ENCODE data around the gene TAF1D.

The TAF1D gene

DNA sequence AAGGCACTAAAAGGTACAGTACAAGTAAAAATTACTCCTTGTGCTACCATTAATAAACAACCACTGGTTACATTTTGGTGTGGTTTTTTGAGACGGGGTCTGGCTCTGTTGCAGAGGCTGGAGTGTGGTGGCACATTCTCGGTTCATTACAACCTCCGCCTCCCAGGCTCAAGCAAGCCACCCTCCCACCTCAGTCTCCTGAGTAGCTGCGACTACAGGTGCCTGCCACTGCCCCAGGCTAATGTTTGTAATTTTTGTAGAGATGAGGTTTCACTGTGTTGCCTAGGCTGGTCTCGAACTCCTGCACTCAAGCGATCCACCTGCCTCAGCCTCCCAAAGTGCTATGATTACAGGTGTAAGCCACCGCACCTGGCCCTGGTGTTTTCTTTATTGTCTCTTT lies 20.8 kb downstream of the TAF1D start:
- no peak for DNase-seq (ENCODE audit: low read depth)

DNA sequence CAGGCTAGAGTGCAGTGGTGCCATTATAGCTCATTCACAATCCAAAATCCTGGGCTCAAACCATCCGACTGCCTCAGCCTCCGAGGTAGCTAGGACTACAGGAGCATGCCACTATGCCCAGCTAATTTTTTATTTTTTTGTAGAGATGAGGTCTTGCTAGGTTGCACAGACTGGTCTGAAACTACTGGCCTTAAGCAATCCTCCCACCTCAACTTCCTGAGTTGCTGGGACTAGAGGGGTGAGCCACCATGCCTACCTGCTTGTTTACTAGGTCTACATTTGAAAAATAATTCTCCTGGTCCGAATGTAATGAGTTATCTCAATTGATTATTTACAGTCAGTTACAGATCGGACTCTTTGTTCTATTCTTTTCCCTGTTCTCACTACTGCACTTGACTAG lies 22.0 kb downstream of the TAF1D start:
- DNase-seq (ENCODE audit: low read depth): no peak

DNA sequence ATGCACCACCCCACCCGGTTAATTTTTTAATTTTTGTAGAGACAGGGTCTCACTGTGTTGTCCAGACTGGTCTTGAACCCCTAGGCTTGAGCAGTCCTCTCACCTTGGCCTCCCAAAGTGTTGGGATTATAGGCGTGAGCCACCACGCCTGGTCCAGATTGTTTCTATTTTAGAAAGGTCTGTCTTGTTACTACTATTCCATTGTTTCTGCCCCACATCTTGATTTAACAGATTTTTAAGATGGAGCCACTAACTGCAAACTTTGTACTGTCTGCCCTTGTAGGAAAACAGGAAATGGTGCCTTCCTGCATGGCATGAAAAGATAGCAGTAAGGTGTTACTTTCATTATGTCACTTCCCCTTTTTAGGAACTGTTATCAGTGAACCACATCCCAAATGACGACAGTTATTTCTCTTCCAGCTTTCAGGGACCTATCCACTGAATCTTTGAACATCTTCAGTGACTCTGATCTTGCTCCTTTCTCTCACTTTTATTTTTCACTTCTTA lies 23.2 kb downstream of the TAF1D start:
- DNase-seq (ENCODE audit: low read depth): no peak

DNA sequence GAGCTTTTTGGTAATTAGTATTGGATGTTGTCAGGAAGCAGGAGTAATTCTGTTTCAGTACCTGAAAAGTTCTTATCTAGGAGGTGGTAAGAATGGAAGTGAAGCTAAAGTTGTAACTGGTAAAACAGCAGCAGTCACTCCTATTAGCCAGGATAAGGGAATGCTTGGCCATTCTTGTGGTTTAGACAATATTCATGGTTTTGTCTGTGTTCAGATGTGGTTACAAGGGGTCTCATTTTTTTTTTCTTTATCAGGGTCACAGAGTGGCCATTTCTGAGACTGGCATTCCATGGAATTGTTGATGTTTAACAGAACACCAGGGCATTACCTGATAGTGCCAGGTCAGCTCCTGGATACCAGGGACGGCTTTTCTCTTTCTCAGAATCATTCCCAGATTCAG lies 23.8 kb downstream of the TAF1D start:
- DNase-seq (ENCODE audit: low read depth): no peak

DNA sequence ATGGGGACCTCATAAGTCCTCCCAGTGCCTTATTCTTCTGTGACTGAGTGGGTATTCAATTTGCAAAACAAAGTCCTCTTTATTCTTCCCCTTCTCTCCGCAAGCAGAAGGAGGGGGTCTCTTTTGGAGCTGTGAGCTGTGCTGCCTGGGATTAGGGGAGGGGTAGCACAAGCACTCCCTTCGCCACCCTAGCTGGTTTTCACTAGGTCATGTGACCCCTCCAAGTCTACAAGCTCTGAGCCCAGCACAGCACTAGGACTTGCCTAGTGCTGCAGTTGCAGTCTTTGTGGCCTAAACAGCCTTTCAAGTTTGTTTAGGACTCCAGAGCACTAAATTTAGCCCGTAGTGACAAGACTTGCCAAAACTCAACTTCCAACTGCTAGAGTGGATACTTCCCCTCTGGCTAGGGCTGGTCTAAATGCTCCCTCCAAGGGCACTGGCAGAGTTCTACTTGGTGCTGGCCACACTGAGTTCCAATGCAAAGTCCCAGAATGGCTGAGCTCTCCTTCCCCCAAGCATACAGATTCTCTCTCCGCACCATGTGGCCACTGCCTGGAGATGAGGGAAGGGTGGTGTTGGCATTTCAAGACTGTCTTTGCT lies 25.4 kb downstream of the TAF1D start:
- DNase-seq (ENCODE audit: low read depth): no peak

DNA sequence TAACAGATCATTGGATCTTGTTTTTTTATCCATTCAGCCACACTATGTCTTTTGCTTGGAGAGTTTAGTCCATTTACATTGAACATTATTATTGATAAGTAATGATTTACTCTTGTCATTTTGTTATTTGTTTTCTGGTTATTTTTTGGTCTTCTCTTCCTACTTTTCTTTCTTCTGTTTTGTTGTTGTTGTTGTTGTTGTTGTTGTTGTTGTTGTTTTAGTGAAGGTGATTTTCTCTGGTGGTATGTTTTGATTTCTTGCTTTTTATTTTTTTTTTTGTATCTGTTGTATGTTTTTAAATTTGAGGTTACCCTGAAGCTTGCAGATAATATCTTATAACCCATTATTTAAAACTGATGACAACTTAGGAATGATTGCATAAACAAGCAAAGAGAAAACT lies 28.6 kb downstream of the TAF1D start:
- no peak for DNase-seq (ENCODE audit: low read depth)

DNA sequence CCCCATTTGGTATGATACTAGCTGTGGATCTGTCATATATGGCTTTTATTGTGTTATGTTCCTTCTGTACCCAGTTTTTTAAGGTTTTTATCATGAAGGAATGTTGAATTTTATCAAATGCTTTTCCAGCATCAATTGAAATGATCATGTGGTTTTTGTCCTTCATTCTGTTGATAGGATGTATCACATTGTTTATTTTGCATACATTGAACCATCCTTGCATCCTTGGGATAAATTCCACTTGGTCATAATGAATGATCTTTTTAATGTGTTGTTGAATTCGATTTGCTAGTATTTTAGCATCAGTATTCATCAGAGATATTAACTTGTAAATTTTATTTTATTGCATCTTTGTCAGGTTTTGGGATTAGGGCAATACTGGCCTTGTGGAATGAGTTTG lies 31.1 kb downstream of the TAF1D start:
- no peak for DNase-seq (ENCODE audit: low read depth)

DNA sequence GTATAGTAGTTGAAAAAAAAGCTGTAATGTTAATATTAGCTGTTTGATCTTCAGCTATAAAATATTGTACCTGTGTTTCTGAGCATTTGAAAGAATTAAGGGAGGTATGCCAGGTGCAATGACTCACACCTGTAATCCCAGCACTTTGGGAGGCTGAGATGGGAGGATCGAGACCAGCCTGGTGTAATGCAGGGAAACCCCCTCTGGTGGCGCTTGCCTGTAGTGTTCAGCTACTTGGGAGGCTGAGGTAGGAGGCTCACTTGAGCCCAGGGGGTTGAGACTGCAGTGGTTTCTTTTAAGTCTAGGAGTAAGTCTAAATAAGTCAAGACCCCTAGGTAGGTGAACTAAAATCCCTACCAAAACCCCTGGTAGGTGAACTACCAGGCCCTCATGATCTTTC lies 37.1 kb downstream of the TAF1D start:
- DNase-seq (ENCODE audit: low read depth): no peak

DNA sequence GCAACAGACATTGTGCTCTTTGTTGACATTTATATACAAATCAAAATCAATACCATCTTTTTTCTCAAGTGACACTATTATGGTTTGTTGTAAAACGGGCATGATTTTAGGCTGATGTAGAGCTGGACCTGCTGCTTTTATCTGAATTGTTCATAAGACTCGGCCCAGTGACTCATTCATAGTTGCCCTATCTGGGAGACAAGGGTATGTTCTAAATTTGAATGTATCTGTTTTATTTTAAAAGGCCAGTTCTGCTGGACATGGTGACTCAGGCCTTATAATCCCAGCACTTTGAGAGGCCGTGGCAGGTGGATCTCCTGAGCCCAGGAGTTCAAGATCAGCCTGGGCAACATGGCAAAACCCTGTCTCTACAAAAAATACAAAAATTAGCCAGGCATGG lies 40.5 kb downstream of the TAF1D start:
- no peak for DNase-seq (ENCODE audit: low read depth)

DNA sequence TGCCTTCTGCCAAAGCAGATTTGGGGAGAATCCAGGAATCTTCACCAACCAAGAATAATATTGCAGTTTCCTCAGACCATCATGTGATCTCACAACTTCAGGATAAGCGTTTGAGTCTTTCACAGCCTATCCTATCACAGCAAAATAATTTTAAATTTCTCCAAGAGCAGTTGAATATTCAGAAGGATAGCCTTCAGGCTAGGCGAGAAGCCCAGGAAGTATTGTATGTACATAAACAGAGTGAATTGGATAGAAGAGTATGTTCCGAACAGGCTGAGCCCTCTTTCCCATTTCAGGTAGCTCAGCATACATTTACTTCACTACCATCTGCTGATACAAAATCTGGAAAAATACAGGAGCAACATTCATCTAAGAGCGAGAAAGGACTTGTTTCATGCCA lies 43.7 kb downstream of the TAF1D start:
- no peak for DNase-seq (ENCODE audit: low read depth)

DNA sequence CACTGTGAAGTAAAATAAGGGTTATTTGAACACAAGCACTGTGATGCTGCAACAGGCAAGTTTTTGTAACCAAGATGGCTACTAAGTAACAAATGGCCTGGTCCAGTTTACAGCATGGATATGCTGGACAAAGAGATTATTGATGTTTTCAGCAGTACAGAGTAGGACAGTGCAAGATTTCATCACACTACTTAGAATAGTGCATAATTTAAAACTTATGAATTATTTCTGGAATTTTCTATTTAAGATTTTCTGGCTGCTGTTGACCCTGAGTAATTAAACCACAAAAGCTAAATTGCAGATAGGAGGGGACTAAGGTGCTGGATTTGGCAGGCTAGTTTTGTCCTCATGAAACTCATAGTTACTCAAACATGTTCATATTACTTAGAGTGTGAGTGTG lies 46.7 kb downstream of the TAF1D start:
- no peak for DNase-seq (ENCODE audit: low read depth)

DNA sequence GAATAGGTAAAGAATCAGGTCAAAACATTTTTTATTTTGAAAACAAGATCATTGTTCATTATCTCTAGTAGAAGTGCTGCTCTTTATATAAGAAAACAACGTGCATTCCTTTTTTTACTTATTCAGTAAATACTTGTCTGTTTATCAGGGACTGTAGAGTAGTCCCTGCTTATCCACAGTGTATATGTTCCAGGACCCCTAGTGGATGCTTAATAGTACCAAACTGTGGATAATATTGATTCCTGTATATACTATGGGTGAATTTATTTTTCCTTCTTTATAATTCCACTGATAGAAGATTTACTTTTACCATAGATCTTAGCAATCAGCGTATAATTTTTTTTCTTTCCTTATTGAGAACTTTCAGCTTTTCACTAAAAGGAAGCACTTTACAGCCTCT lies 47.2 kb downstream of the TAF1D start:
- no peak for DNase-seq (ENCODE audit: low read depth)

DNA sequence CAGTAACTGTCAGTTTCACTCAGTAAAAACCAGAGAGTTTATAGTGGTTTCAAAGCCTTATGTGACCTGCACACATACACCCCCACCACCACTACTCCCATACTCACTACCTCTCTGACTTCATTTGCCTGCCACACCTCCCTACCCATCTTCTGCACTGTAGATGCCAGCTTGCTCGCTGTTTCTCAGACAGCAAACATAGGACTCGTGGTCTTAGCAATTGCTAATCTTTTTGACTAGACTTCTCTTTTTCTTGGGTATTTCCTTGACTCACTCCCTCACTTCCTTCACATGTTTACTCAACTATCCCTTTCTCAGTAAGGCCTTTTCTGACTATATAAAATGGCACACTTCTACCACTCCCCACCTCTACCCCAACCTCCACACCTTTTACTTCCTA lies 52.1 kb downstream of the TAF1D start:
- DNase-seq (ENCODE audit: low read depth): no peak

DNA sequence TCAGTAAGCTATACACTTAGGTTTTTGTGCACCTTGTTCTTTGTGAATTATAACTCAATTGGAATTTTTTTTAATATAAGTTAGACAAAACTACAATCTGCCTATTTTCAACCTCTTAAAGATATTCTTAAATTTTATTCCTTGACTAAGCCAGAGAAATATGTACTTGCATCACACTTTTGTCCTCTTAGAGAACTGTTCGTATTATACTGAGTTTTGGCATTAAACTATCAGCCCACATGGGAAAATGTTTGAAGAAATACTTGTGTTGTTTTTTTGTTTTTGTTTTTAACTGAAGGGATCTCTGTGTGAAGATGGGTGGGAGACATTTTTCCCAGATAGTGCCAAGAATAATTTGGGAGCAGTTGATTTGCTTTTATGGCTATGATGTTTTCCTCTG lies 54.5 kb downstream of the TAF1D start:
- DNase-seq (ENCODE audit: low read depth): no peak

DNA sequence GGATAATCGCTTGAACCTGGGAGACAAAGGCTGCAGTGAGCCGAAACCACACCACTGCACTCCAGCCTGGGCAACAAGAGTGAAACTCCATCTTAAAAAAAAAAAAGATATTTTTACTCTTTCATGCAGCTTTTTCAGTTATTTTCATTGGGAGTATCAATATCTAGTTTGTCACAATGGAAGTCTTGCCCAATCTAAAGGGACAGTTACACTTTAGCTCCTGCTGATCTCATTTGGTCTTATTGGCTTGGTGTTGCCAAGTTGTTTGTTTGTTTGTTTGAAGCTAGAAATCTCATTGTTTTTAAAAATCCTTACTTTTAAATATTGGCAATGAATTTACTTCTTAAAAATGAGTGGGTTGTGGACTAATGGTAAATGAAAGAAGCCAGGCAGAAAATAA lies 55.1 kb downstream of the TAF1D start:
- no peak for DNase-seq (ENCODE audit: low read depth)

Data from stimulated activated CD8-positive, alpha-beta memory T cell treated with anti-CD3 and anti-CD28 coated beads, Interleukin-12 subunit alpha, Interleukin-12 subunit beta, amount 100 ng/mL, for 4 hours (primary cell).